ENCODE results near the gene ZNF442. TPM values are rescaled to one million over a fixed set of nuclear protein-coding genes. Genes with fewer than 3 reads are reported as not detected.
"Not testable (repeated sequence)": the region's sequence is repeated elsewhere in the genome, so short reads cannot be mapped to it uniquely, and the experiment has no call there.

The ZNF442 gene
- total RNA-seq, 1 experiment from 2014 or later = 0.63 TPM

- DNase-seq (ENCODE audit: low read depth) = no peak
These were observed 34.1 kb downstream of the ZNF442 start for GRCh38 chr19:12331211-12331941.

GRCh38 chr19:12330340-12330739, 35.1 kb downstream of the ZNF442 start:
- DNase-seq (ENCODE audit: low read depth) = no peak

DNA sequence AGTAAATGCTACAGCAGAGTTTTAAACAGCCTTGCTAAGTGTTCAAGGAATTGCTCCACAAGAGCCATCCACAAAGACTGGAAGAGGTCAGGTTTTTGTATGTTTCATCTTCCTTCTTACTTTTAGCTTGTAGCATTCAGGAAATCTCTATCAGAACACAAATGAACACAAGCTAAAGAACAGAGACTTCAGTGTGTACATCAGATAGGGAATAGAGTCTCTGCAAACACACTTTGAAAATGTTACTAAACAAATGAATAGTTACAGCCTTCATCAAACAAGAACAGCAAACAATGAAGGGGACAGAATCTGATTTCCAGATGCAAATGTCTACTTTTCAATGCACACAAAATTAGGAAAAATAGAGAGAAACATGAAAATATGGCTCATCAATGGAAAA, 39.8 kb downstream of the ZNF442 start:
- DNase-seq (ENCODE audit: low read depth) = no peak

GRCh38 chr19:12318782-12319413, 46.6 kb downstream of the ZNF442 start:
- no peak for DNase-seq (ENCODE audit: low read depth)

DNA sequence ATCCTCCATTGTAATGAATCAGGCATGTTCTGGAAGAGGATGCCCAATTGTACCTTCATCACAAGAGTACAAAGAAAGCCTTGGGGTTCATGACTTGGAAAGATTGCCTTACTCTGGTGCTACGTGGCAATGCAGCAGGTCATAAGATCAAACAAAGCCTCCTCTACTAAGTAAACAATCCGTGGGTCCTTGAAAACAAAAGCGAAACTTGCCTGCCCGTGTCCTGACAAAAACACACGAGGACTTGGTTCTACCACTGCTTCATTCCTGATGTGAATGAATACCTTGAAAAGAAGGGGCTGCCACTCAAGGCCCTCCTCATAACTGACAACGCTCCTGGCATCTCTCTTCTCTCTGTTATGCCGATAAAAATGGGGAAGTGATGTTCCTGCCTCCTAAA, 50.9 kb downstream of the ZNF442 start:
- DNase-seq (ENCODE audit: low read depth) = no peak

DNA sequence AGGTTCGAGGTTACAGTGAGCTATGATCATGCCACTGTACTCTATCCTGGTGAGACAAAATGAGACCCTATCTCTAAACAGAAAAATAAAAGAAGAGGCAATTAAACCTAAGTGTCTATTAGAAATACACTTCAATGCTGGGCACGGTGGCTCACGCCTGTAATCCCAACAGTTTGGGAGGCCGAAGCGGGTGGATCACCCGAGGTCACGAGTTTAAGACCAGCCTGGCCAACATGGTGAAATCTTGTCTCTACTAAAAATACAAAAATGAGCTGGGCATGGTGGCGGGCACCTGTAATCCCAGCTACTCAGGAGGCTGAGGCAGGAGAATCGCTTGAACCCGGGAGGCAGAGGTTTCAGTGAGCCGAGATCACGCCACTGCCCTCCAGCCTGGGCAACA, 56.6 kb downstream of the ZNF442 start:
- not testable (repeated sequence) for DNase-seq (ENCODE audit: low read depth)

Other genes with a start within 250 kb of the ZNF442 start
- gene ZNF20, start 225.3 kb downstream of the ZNF442 start, total RNA-seq (2014; rRNA removed; shearing (Covaris generic)) = 2.6 and 3.3 TPM in 2 replicates
- gene ZNF625, start 208.9 kb downstream of the ZNF442 start, total RNA-seq (2014; rRNA removed; shearing (Covaris generic)) = 6.3 and 14.0 TPM in 2 replicates
- 3.9 and 5.0 TPM in 2 replicates for gene ZNF136, start 202.6 kb downstream of the ZNF442 start, total RNA-seq (2014; rRNA removed; shearing (Covaris generic))
- gene ZNF44, start 70.8 kb downstream of the ZNF442 start, total RNA-seq (2014; rRNA removed; shearing (Covaris generic)) = 5.8 and 8.4 TPM in 2 replicates
- 0.91 and 0.95 TPM in 2 replicates for gene ZNF563, start 32.0 kb downstream of the ZNF442 start, total RNA-seq (2014; rRNA removed; shearing (Covaris generic))
- gene ZNF799, start 35.6 kb upstream of the ZNF442 start, total RNA-seq (2014; rRNA removed; shearing (Covaris generic)) = 1.9 and 2.0 TPM in 2 replicates
- 4.5 and 5.2 TPM in 2 replicates for gene ZNF443, start 75.3 kb upstream of the ZNF442 start, total RNA-seq (2014; rRNA removed; shearing (Covaris generic))
- 0.27 and 0.80 TPM in 2 replicates for gene ZNF709, start 119.1 kb upstream of the ZNF442 start, total RNA-seq (2014; rRNA removed; shearing (Covaris generic))
- gene ZNF564, start 185.8 kb upstream of the ZNF442 start, total RNA-seq (2014; rRNA removed; shearing (Covaris generic)) = 3.1 and 6.5 TPM in 2 replicates
- gene ZNF490, start 245.1 kb upstream of the ZNF442 start, total RNA-seq (2014; rRNA removed; shearing (Covaris generic)) = 3.5 and 4.5 TPM in 2 replicates
- 9.0 and 11.9 TPM in 2 replicates for gene ZNF791, start 245.2 kb upstream of the ZNF442 start, total RNA-seq (2014; rRNA removed; shearing (Covaris generic))